Sigmoid colon (tissue), 4 donors: ENCODE data around the gene PHLPP1.

Experiments used
- EP300 ChIP-seq, 4 donors: sonication (generic); formaldehyde crosslinking; IDR thresholded peaks; one replicate each; pipeline ENCODE4 v1.6.1; 2017; ENCODE audit warnings: antibody characterized with exemption in 4 of 4
- POLR2A ChIP-seq, 2 donors: fragments of 450-650 bp; IDR thresholded peaks; one replicate each; pipeline ENCODE4 v1.6.1; 2016; ENCODE audit warnings: antibody characterized with exemption in 2 of 2, mild to moderate bottlenecking in 2 of 2, moderate library complexity in 2 of 2
- TF ChIP-seq, protein P1 (sequence below), 4 experiments: fragments of 450-650 bp in 3 of 4; fragments of 200-600 bp in 1 of 4; IDR thresholded peaks; one replicate each; pipeline ENCODE4 v1.5.1; 2016 to 2019; ENCODE audit warnings: antibody characterized with exemption in 4 of 4, mild to moderate bottlenecking in 3 of 4, moderate library complexity in 2 of 4

DNA sequence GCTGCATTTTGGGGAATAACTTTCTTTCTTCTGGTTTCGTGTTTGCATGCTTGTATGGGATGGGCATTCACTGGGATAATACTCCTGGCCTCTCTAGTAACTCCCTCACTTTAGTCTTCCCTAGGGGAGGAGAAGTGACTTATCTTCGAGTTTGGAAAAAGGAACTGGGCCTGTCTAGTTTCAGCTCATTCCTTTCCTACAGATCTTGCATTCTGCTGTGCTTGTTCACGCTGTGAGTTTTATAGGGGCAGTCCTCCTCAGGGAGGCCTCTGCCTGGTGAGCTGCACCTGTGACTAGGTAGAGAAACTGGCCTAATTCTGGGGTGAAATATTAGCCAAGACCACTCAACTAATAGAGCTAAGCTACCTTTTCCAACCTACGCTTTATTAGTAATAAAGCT, 50.9 kb downstream of the PHLPP1 start:
- TF ChIP-seq, protein P1, sequence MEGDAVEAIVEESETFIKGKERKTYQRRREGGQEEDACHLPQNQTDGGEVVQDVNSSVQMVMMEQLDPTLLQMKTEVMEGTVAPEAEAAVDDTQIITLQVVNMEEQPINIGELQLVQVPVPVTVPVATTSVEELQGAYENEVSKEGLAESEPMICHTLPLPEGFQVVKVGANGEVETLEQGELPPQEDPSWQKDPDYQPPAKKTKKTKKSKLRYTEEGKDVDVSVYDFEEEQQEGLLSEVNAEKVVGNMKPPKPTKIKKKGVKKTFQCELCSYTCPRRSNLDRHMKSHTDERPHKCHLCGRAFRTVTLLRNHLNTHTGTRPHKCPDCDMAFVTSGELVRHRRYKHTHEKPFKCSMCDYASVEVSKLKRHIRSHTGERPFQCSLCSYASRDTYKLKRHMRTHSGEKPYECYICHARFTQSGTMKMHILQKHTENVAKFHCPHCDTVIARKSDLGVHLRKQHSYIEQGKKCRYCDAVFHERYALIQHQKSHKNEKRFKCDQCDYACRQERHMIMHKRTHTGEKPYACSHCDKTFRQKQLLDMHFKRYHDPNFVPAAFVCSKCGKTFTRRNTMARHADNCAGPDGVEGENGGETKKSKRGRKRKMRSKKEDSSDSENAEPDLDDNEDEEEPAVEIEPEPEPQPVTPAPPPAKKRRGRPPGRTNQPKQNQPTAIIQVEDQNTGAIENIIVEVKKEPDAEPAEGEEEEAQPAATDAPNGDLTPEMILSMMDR (IDR thresholded peaks at IDR 0.05) = no peak
- TF ChIP-seq POLR2A (IDR thresholded peaks at IDR 0.05) = no peak
- no peak for TF ChIP-seq EP300 (IDR thresholded peaks at IDR 0.05)
